Cardiac fibroblast (primary cell): ENCODE data around the gene RAB31.

Experiments
- DNase-seq, 2 donors: peaks; one replicate each; pipeline versions ENCODE4 v3.0.0 to v3.0.0-alpha.2; 2010; ENCODE audit warnings: low read depth in 2 of 2
- H3K4me3 ChIP-seq, 2 donors: replicated peaks in 1 of 2; 1 replicate in 1 of 2; 2 replicates in 1 of 2; pipeline ENCODE4 v1.5.1; 2011; ENCODE audit warnings: low read depth in 2 of 2, low read length in 2 of 2, mild to moderate bottlenecking in 2 of 2, moderate library complexity in 1 of 2
- TF ChIP-seq, protein P1 (sequence below): IDR thresholded peaks from one replicate; pipeline ENCODE4 v1.5.1; 2011; ENCODE audit warnings: low read depth, mild to moderate bottlenecking, low read length, inconsistent platforms

Gene RAB31

DNA sequence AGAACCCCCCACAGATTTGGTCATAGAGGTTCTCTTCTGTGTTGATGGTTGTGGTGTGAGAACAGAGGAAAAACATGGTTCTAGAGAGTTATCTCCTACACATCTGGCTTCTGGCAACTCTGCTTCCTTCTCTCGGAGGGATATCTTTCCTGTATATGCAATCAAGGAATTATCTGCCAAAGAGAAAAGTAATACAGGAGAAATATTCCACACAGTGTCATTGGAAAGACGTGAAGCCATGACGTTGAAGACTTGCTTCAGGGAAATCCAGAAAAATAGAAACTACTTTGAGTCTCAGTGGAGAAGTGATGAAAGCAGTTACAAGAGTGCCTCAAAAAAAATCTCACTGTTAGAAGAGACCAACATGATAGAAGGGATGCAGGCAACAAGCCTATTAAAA, 78.5 kb downstream of the RAB31 start:
- TF ChIP-seq, protein P1, sequence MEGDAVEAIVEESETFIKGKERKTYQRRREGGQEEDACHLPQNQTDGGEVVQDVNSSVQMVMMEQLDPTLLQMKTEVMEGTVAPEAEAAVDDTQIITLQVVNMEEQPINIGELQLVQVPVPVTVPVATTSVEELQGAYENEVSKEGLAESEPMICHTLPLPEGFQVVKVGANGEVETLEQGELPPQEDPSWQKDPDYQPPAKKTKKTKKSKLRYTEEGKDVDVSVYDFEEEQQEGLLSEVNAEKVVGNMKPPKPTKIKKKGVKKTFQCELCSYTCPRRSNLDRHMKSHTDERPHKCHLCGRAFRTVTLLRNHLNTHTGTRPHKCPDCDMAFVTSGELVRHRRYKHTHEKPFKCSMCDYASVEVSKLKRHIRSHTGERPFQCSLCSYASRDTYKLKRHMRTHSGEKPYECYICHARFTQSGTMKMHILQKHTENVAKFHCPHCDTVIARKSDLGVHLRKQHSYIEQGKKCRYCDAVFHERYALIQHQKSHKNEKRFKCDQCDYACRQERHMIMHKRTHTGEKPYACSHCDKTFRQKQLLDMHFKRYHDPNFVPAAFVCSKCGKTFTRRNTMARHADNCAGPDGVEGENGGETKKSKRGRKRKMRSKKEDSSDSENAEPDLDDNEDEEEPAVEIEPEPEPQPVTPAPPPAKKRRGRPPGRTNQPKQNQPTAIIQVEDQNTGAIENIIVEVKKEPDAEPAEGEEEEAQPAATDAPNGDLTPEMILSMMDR: no peak
- H3K4me3 ChIP-seq: no peak overlapping the region
- DNase-seq: peak in 1 of 2 donors; percentile 43

DNA sequence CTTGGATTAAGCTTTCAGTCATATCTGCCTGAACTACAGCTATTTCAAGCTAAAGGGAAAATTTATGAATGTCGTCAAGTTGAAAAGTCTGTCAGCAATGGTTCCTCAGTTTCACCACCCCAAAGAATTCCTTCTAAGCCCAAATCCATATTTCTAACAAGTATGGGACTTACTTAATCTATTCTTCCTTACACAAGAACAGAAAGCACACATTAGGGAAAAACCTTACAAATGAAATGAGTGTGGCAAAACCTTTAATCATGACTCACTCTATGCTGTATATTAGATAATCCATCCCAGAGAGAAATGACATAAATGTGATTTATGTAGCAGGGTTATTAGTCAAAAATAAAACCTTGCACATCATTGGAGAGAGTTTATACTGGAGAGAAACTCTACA, 78.9 kb downstream of the RAB31 start:
- TF ChIP-seq, protein P1: no peak
- H3K4me3 ChIP-seq: no peak overlapping the region
- DNase-seq: no peak

DNA sequence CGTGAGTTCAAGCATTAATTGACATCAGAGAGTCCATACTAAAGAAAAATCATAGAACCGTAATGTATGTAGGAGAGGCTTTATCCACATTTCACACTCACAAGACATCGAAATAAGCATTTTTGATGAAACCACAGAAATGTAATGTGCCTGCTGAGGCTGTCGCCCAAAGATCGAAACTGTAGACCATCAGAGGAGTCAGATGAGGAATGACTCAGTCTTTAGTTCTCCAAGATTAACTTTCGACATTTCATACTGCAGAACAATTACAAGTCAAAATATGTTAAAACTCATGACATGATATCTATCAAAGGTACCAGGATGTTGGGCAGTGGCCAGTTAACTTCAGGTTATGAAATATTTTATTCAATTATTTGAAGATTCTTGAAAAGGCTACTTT, 79.6 kb downstream of the RAB31 start:
- TF ChIP-seq, protein P1: no peak
- no peak overlapping the region for H3K4me3 ChIP-seq
- peak; percentile 73 to 79 for DNase-seq

DNA sequence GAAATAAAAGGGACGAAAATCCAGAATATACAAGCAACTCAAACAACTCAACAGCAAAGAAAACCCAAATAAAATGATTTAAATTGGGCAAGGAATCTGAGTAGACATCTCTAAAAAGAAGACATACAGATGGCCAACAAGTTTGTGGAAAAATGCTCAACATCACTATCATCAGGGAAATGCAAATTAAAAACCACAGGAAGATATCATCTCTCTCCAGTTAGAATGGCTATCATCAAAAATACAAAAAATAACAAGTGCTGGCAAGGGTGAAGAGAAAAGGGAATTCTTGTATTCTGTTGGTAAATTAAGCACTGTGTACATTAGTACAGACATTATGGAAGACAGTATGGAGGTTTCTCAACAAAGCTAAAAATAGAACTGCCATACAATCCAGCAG, 80.0 kb downstream of the RAB31 start:
- TF ChIP-seq, protein P1: no peak
- H3K4me3 ChIP-seq: no peak overlapping the region
- DNase-seq: no peak

DNA sequence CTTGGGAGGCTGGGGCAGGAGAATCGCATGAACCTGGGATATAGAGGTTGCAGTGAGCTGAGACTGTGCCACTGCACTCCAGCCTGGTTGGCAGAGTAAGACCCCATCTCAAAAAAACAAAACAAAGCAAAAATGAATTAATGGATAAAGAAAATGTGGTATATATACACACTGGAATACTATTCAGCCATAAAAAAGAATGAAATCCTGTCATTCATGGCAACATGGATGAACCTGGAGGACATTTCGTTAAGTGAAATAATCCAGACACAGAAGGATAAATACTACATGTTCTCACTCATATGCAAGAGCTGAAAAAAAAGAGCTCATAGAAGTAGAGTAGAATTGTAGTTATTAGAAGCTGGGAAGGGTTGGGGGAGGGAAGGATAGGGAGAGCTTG, 80.8 kb downstream of the RAB31 start:
- no peak overlapping the region for H3K4me3 ChIP-seq
- TF ChIP-seq, protein P1: no peak
- DNase-seq: no peak

DNA sequence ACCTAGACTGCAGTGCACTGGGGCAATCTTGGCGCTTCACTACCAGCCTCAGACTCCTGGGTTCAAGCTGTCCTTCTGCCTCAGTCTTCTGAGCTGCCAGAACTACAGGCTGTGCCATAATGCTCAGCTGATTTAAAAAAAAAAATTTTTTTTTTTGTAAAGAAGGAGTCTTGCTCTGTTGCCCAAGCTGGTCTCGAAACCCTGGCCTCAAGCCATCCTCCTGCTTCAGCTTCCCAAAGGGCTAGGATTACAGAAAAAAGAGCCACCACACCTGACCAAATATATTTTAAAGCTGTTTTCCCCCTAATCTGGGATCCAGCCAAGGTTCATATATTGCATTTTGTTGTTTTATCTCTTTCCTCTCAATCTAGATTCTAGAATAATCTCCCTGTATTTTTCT, 82.2 kb downstream of the RAB31 start:
- TF ChIP-seq, protein P1: no peak
- no peak overlapping the region for H3K4me3 ChIP-seq
- DNase-seq: peak in 1 of 2 donors; percentile 42

DNA sequence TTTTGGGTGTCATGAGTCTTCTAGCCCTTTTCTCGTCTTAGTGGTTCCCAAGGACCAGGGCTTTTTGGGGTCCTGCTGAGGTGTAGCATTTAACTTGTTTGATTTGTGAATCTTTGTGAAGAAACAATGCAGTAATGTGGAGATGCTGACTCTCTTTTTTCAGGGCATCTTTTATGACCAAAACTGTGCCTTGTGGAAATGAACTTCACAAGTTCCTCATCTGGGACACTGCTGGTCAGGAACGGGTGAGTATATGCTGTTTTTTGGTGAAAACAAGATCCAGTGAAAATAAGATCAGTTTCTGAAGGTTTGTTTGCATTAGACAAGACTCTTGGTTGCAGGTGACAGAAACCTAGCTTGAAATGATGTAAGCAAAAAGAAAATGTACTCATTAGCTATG, 83.9 kb downstream of the RAB31 start:
- no peak overlapping the region for H3K4me3 ChIP-seq
- DNase-seq: no peak
- TF ChIP-seq, protein P1: no peak
